HFF-Myc (cell line): Measurements from ENCODE around the gene LACTBL1.

Experiments used
- DNase-seq: peaks from one replicate; pipeline ENCODE4 v3.0.0-alpha.2; 2011; ENCODE audit warnings: low read depth; ENCODE audit errors: extremely low read depth
- H3K4me3 ChIP-seq: replicated peaks from 2 replicates; pipeline ENCODE4 v1.5.1; 2011; ENCODE audit warnings: low read depth, mild to moderate bottlenecking, control low read depth, low read length
- CTCF ChIP-seq: IDR thresholded peaks from 2 replicates; pipeline ENCODE4 v1.5.1; 2012; ENCODE audit warnings: mild to moderate bottlenecking, low read depth, low read length, control low read depth; ENCODE audit errors: missing control alignments

Gene LACTBL1

GRCh38 chr1:22915816-22916470 lies 56.7 kb downstream of the LACTBL1 start:
- no peak overlapping the region for H3K4me3 ChIP-seq
- no peak for DNase-seq
- TF ChIP-seq CTCF = no peak

GRCh38 chr1:22915231-22915630 lies 57.4 kb downstream of the LACTBL1 start:
- H3K4me3 ChIP-seq = no peak overlapping the region
- DNase-seq = no peak
- no peak for TF ChIP-seq CTCF

DNA sequence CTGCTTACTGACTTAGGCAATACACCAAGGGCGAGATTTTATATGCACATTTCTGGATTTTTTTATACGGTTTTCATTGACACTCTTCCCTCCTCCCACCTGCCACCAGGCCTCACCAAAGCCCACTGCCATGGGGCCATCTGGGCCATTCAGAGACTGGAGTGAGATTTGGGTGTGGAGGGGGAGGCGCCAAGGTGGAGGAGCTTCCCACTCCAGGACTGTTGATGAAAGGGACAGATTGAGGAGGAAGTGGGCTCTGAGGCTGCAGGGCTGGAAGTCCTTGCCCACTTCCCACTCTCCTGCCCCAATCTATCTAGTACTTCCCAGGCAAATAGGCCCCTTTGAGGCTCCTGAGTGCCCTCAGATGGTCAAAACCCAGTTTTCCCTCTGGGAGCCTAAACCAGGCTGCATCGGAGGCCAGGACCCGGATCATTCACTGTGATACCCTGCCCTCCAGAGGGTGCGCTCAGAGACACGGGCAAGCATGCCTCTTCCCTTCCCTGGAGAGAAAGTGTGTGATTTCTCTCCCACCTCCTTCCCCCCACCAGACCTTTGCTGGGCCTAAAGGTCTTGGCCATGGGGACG lies 57.9 kb downstream of the LACTBL1 start:
- H3K4me3 ChIP-seq = no peak overlapping the region
- TF ChIP-seq CTCF = no peak
- no peak for DNase-seq

DNA sequence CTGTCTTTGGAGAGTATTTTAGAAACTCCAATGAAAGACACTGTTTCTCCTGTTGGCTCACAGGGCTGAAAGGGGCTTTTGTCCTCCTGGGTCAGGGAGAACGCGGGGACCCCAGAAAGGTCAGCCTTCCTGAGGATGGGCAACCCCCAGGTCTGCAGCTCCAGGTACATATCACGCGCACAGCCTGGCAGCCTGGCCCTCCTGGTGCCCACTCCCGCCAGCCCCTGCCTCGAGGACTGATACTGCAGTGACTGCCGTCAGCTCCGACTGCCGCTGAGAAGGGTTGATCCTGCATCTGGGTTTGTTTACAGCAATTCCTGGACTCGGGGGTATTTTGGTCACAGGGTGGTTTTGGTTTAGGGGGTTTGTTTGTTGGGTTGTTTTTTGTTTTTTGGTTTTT lies 58.5 kb downstream of the LACTBL1 start:
- TF ChIP-seq CTCF = no peak
- no peak for DNase-seq
- no peak overlapping the region for H3K4me3 ChIP-seq

- DNase-seq = no peak
- TF ChIP-seq CTCF = no peak
Measured at GRCh38 chr1:22913421-22914141, 59.1 kb downstream of the LACTBL1 start.

DNA sequence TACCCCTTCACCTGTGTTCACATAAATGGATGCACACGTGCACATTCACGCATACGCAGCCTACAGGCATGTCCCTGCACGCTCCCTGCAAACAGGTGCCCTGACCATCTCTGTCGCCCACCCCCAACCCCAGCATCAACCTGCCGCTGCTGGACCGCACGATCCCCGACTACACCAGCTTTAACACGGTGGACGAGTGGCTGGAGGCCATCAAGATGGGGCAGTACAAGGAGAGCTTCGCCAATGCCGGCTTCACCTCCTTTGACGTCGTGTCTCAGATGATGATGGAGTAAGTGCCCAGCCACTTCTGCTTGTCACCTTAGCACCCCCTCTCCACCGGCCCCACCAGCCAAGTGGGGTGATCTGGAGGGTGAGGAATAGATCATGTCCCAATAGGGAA lies 60.4 kb downstream of the LACTBL1 start:
- TF ChIP-seq CTCF = no peak
- DNase-seq = no peak
- no peak overlapping the region for H3K4me3 ChIP-seq

More at GRCh38 chr1:22913421-22914141, 59.1 kb downstream of the LACTBL1 start:
- no peak overlapping the region for H3K4me3 ChIP-seq
